Endothelial cell of umbilical vein (primary cell): ENCODE measurements around the gene C3orf85.

Experiments used
- CTCF ChIP-seq, 2 donors: IDR thresholded peaks; 1 replicate in 1 of 2; 2 replicates in 1 of 2; pipeline ENCODE4 v1.5.1; 2011; ENCODE audit warnings: low read length in 2 of 2, mild to moderate bottlenecking in 2 of 2, moderate library complexity in 2 of 2, control low read depth in 1 of 2, inconsistent platforms in 1 of 2, low read depth in 1 of 2; ENCODE audit not compliant: insufficient read depth in 1 of 2; ENCODE audit errors: extremely low read depth in 1 of 2
- EZH2 ChIP-seq: IDR thresholded peaks from 2 replicates; pipeline ENCODE4 v1.6.1; 2012; ENCODE audit warnings: borderline replicate concordance, low read depth, mild to moderate bottlenecking, moderate library complexity, low read length, inconsistent platforms; ENCODE audit not compliant: severe bottlenecking
- GATA2 ChIP-seq: IDR thresholded peaks from 2 replicates; pipeline ENCODE4 v1.7.0; 2011; ENCODE audit warnings: low read depth, mild to moderate bottlenecking, moderate library complexity, mixed read lengths, low read length; ENCODE audit not compliant: insufficient read length, insufficient read depth
- JUN ChIP-seq: IDR thresholded peaks from 2 replicates; pipeline ENCODE4 v1.6.1; 2011; ENCODE audit warnings: borderline replicate concordance, low read depth; ENCODE audit not compliant: insufficient read length, insufficient read depth
- MAX ChIP-seq: IDR thresholded peaks from 2 replicates; pipeline ENCODE4 v1.6.1; 2011; ENCODE audit not compliant: insufficient read depth, insufficient read length
- POLR2A ChIP-seq: IDR thresholded peaks from 2 replicates; pipeline ENCODE4 v1.6.1; 2012; ENCODE audit warnings: low read depth, mild to moderate bottlenecking, control low read depth, low read length
- POLR2AphosphoS5 ChIP-seq: IDR thresholded peaks from 2 replicates; pipeline ENCODE4 v1.6.1; 2012; ENCODE audit warnings: low read depth, mild to moderate bottlenecking, control low read depth, low read length, moderate library complexity; ENCODE audit not compliant: insufficient read depth

GRCh38 chr3:109125902-109126301 is 10.6 kb upstream of the C3orf85 start:
- no peak for TF ChIP-seq POLR2A
- TF ChIP-seq POLR2AphosphoS5 = no peak
- TF ChIP-seq JUN = no peak
- no peak for TF ChIP-seq CTCF (IDR thresholded peaks at IDR 0.05; ENCODE audit: extremely low read depth in 1 of 2, insufficient read depth in 1 of 2, low read depth in 1 of 2, low read length in 2 of 2)
- TF ChIP-seq MAX = no peak
- TF ChIP-seq GATA2 = no peak
- TF ChIP-seq EZH2 = no peak
